Measurements from ENCODE around the gene MYO1D.

MYO1D gene

DNA sequence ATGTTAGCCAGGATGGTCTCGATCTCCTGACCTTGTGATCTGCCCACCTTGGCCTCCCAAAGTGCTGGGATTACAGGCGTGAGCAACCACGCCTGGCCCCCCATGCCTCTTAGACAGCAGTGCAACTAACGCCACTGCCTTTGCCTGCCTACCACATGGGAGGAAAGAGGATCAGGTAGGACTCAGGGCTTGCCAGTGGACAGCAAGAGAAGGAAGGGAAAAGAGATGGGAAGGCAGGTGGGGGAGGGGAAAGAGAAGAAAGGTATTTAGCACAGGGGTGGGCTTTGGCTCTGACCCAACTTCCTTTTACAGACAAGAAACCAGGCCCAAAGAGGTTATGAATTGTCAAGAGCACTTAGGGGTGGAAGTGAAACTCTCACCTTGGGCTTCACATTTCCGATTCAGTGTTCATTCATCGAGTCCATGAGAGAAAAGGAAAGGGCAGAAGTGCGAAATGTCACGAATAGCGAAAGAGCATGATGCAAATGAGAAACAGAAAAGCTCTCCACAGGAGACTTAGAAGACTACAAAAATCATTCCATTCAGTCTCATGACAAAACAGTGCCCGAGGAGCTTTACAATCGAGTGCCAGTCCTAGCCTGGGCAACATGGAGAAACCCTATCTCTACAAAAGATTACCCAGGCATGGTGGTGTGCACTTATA is 353.8 kb downstream of the MYO1D start:
- TF ChIP-seq, protein P1, sequence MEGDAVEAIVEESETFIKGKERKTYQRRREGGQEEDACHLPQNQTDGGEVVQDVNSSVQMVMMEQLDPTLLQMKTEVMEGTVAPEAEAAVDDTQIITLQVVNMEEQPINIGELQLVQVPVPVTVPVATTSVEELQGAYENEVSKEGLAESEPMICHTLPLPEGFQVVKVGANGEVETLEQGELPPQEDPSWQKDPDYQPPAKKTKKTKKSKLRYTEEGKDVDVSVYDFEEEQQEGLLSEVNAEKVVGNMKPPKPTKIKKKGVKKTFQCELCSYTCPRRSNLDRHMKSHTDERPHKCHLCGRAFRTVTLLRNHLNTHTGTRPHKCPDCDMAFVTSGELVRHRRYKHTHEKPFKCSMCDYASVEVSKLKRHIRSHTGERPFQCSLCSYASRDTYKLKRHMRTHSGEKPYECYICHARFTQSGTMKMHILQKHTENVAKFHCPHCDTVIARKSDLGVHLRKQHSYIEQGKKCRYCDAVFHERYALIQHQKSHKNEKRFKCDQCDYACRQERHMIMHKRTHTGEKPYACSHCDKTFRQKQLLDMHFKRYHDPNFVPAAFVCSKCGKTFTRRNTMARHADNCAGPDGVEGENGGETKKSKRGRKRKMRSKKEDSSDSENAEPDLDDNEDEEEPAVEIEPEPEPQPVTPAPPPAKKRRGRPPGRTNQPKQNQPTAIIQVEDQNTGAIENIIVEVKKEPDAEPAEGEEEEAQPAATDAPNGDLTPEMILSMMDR (IDR thresholded peaks at IDR 0.05; ENCODE audit: low read depth, low read length, missing control alignments): no peak
- Histone ChIP-seq H3K27ac (no peak overlapping the region), H3K27me3 (replicated peaks) (no peaks in the 10 kb centered on the region), H3K36me3 (replicated peaks) (no peaks in the 10 kb centered on the region), H3K4me3 (ENCODE audit: low read depth, low read length) (no peak overlapping the region)
- in situ Hi-C loops (cut with HindIII; ENCODE audit: low pct_ligation_motif_present, low sequenced_read_pairs): no loop called here
- DNase-seq: no peak

DNA sequence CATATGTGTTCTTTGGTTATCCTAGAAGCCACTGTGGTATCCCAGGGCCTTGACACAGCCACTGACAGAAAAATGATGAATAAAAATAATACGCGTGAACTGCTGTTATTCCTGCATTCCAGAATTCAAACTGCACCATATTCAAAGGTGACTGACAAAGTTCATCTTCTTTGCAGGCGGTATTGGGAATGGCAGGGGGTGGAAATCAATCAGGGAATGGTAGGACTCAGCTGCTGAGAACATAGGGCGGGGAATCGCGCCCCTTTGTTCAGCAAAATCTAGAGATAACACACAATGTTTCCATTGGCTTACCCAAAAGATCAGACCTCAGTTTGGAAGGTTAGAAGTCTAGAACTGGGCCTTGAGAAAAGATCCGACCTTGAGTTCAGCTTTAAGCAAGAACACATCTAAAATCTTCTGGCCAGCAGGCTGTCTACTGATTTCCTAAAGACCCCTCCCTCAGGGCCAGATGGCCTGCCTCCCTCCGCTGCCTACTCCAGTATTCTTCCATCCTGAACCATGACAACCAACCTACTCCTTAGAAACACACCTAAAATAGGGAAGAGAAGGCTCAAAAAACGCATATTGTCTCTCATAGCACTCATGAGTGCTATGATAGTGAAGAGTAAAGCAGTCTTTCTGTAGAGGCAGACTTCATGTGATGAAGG is 356.1 kb downstream of the MYO1D start:
- TF ChIP-seq, protein P1 (IDR thresholded peaks at IDR 0.05; ENCODE audit: low read depth, low read length, missing control alignments): no peak
- Histone ChIP-seq H3K27ac (no peak overlapping the region), H3K27me3 (replicated peaks) (no peaks in the 10 kb centered on the region), H3K4me3 (ENCODE audit: low read depth, low read length) (no peak overlapping the region), H3K36me3 (replicated peaks) (no peaks in the 10 kb centered on the region)
- in situ Hi-C loops (cut with HindIII; ENCODE audit: low pct_ligation_motif_present, low sequenced_read_pairs): no loop called here
- no peak for DNase-seq

DNA sequence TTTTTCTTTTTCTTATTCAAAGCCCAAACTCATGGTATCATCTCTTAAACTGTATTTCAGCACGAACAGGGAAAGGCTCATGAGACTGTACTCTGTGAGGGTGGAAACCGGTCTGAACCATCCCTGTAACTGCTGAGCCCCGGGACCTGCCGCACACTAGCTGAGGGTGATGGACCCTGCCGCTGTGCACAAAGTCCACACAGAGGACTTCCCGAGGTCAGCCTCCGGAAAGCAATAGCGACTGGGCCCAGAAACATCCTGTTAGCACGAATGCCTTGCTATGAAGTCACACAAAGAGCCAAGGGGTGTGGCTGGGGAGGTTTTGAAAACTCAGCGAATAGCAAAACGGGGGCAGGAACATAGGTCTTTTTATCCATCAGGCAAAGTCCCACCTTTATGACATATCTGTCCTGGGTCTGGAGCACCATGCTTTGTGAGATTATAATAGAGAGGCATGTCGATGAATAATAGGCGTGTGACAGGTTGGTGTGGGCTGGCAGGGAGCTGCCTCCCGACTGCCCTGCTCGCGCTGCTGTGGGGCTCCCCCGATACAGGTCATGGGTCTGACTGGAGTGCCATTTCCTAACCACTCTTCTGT is 356.7 kb downstream of the MYO1D start:
- peak overlapping the region; percentile 30 for H3K27ac ChIP-seq
- no peaks in the 10 kb centered on the region for H3K27me3 ChIP-seq (replicated peaks)
- DNase-seq: no peak
- no peaks in the 10 kb centered on the region for H3K36me3 ChIP-seq (replicated peaks)
- in situ Hi-C loops (cut with HindIII; ENCODE audit: low pct_ligation_motif_present, low sequenced_read_pairs): no loop called here
- TF ChIP-seq, protein P1 (IDR thresholded peaks at IDR 0.05; ENCODE audit: low read depth, low read length, missing control alignments): no peak
- H3K4me3 ChIP-seq (ENCODE audit: low read depth, low read length): peak overlapping the region; percentile 51

DNA sequence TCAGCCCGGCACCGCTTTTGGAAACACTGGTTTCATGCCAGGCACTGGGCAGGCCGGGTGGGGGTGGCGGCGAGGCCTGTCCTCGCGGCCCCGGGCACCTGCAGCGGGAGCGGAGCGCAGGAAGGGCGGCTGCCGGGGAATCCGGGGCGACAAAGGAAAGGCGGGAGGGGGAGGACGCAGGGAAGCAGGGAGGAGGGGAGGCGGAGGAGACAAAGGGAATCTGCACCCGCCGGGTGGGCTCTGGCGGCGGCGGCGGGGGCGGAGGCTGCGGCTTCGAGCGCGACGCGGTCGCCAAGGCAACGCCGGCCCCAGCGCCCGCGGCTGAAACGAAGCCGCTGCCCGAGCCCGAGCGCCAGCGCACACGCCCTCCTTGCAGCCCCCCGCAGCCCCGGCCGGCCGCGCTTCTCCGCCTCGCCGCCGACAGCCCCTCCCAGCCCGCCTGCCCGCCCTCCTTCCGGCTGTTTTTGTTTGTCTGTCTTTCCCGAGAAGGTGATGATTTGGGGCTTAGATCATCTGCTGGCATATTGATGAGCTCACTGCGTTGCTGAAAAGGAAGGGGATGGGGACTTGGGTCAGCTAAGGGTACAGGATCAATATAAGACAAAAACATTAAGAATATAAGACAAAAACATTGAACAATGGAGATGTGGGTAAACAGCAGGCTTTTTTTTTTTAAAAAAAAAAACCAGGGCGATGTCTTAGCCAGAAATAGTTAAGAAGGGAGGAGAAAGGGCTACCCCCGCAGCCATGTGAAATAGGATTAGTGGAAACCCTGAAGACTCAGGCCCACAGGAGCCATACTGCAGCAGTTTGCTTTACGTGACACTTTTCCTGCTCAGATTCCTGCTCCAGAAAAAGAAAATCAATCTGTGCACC is 357.5 kb downstream of the MYO1D start:
- TF ChIP-seq, protein P1 (IDR thresholded peaks at IDR 0.05; ENCODE audit: low read depth, low read length, missing control alignments): no peak
- in situ Hi-C loops (cut with HindIII; ENCODE audit: low pct_ligation_motif_present, low sequenced_read_pairs): no loop called here
- H3K36me3 ChIP-seq (replicated peaks): no peaks in the 10 kb centered on the region
- no peak for DNase-seq
- peak overlapping the region; percentile 30 for H3K27ac ChIP-seq
- peak overlapping the region; percentile 51 for H3K4me3 ChIP-seq (ENCODE audit: low read depth, low read length)
- H3K27me3 ChIP-seq (replicated peaks): no peaks in the 10 kb centered on the region

DNA sequence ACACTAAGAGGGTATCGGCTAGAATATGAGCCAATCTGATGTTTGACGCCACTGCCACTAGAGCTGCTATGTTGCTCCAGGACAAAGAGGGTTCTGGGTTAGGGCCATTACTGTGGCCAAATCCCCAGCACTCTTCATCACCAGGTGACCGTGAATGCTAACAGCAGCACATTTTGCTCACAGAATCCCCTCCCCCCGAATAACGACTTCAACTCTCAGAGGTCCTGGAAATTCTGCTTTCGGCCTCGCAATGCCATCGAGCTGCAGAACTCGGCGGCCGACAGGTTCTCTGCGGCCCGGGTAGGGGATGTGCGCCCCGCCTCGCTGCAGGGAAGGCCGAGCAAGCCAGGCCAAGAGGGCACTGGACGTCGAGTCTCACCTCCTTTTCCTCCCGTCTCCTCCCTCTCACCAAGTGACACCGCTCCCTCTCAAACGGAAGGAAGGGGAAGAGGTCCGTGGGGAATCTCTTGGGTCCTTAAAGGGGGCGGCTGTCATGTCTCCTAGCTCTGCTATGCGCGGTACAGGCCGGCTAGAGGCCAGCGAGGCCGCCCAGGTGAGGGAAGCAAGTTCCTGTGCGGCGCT is 358.2 kb downstream of the MYO1D start:
- H3K27ac ChIP-seq: no peak overlapping the region
- no peak for DNase-seq
- TF ChIP-seq, protein P1 (IDR thresholded peaks at IDR 0.05; ENCODE audit: low read depth, low read length, missing control alignments): no peak
- in situ Hi-C loops (cut with HindIII; ENCODE audit: low pct_ligation_motif_present, low sequenced_read_pairs): no loop called here
- no peaks in the 10 kb centered on the region for H3K36me3 ChIP-seq (replicated peaks)
- H3K27me3 ChIP-seq (replicated peaks): no peaks in the 10 kb centered on the region
- H3K4me3 ChIP-seq (ENCODE audit: low read depth, low read length): peak overlapping the region; percentile 51

Measured in brain microvascular endothelial cell (primary cell).